ENCODE results near the gene C13orf46. TPM values are rescaled to one million over a fixed set of nuclear protein-coding genes. Genes with fewer than 3 reads are reported as not detected.

C13orf46 gene
- total RNA-seq, 3 donors from 2014 or later: 0.16 to 0.73 (median 0.66) TPM

GRCh38 chr13:113960276-113960948, 13.5 kb downstream of the C13orf46 start:
- no peaks in the 10 kb centered on the region for H3K36me3 ChIP-seq
- TF ChIP-seq POLR2A (IDR thresholded peaks at IDR 0.05) (no peak), CTCF (IDR thresholded peaks at IDR 0.05) (no peak), POLR2AphosphoS5 (IDR thresholded peaks at IDR 0.05) (no peak)
- DNase-seq (ENCODE audit: low spot score in 2 of 2): no peak
- H3K4me1 ChIP-seq: no peaks in the 10 kb centered on the region
- H3K27ac ChIP-seq: no peak overlapping the region
- H3K4me3 ChIP-seq: no peak overlapping the region
- intact Hi-C loops (cut with DNase I; ENCODE audit: low total_unique reads): no loop called here
- H3K9me3 ChIP-seq: no peaks in the 10 kb centered on the region
- H3K27me3 ChIP-seq: no peaks in the 10 kb centered on the region

- H3K36me3 ChIP-seq: no peaks in the 10 kb centered on the region
- TF ChIP-seq CTCF (IDR thresholded peaks at IDR 0.05): no peak
- no peak for TF ChIP-seq POLR2A (IDR thresholded peaks at IDR 0.05)
- TF ChIP-seq POLR2AphosphoS5 (IDR thresholded peaks at IDR 0.05): no peak
- intact Hi-C loops (cut with DNase I; ENCODE audit: low total_unique reads): loop anchor here (5.0 kb wide), 1 partner anchor 268 kb away; no protein-coding TSS in a partner anchor
- no peaks in the 10 kb centered on the region for H3K27me3 ChIP-seq
- H3K4me3 ChIP-seq: no peak overlapping the region
- no peak overlapping the region for H3K27ac ChIP-seq
- no peak for DNase-seq (ENCODE audit: low spot score in 2 of 2)
- no peaks in the 10 kb centered on the region for H3K4me1 ChIP-seq
- no peaks in the 10 kb centered on the region for H3K9me3 ChIP-seq
Measured at GRCh38 chr13:113959198-113959597, 14.7 kb downstream of the C13orf46 start.

GRCh38 chr13:113958373-113958772, 15.5 kb downstream of the C13orf46 start:
- no peaks in the 10 kb centered on the region for H3K36me3 ChIP-seq
- H3K27ac ChIP-seq: no peak overlapping the region
- no peaks in the 10 kb centered on the region for H3K4me1 ChIP-seq
- no peaks in the 10 kb centered on the region for H3K9me3 ChIP-seq
- H3K27me3 ChIP-seq: no peaks in the 10 kb centered on the region
- no peak for DNase-seq (ENCODE audit: low spot score in 2 of 2)
- TF ChIP-seq CTCF (IDR thresholded peaks at IDR 0.05) (no peak), POLR2A (IDR thresholded peaks at IDR 0.05) (no peak), POLR2AphosphoS5 (IDR thresholded peaks at IDR 0.05) (no peak)
- no peak overlapping the region for H3K4me3 ChIP-seq
- intact Hi-C loops (cut with DNase I; ENCODE audit: low total_unique reads): loop anchor here (5.0 kb wide), 1 partner anchor 269 kb away; no protein-coding TSS in a partner anchor

GRCh38 chr13:113956571-113956970, 17.3 kb downstream of the C13orf46 start:
- TF ChIP-seq POLR2A (IDR thresholded peaks at IDR 0.05) (no peak), POLR2AphosphoS5 (IDR thresholded peaks at IDR 0.05) (no peak)
- Histone ChIP-seq H3K9me3 (no peaks in the 10 kb centered on the region), H3K4me3 (no peak overlapping the region), H3K36me3 (no peaks in the 10 kb centered on the region), H3K27ac (no peak overlapping the region), H3K4me1 (no peaks in the 10 kb centered on the region), H3K27me3 (no peaks in the 10 kb centered on the region)
- DNase-seq (ENCODE audit: low spot score in 2 of 2): no peak
- intact Hi-C loops (cut with DNase I; ENCODE audit: low total_unique reads): loop anchor here (5.0 kb wide), 1 partner anchor 271 kb away; no protein-coding TSS in a partner anchor

- Histone ChIP-seq H3K27ac (no peak overlapping the region), H3K27me3 (no peaks in the 10 kb centered on the region), H3K4me1 (no peaks in the 10 kb centered on the region), H3K4me3 (no peak overlapping the region), H3K36me3 (no peaks in the 10 kb centered on the region), H3K9me3 (no peaks in the 10 kb centered on the region)
- TF ChIP-seq POLR2A (IDR thresholded peaks at IDR 0.05): no peak
- TF ChIP-seq CTCF (IDR thresholded peaks at IDR 0.05): no peak
- no peak for TF ChIP-seq POLR2AphosphoS5 (IDR thresholded peaks at IDR 0.05)
- intact Hi-C loops (cut with DNase I; ENCODE audit: low total_unique reads): loop anchor here (5.0 kb wide), 1 partner anchor 272 kb away; no protein-coding TSS in a partner anchor
- DNase-seq (ENCODE audit: low spot score in 2 of 2): no peak
Measured at GRCh38 chr13:113955691-113956090, 18.2 kb downstream of the C13orf46 start.
